GM19452 (cell line): ENCODE results near the gene KLK11.
"Not testable (repeated sequence)": the region's sequence is repeated elsewhere in the genome, so short reads cannot be mapped to it uniquely, and the experiment has no call there.

Source experiments
- ATAC-seq: cut with Tn5 transposase; IDR thresholded peaks from one replicate; pipeline ENCODE4 v1.9.1; 2021; ENCODE audit not compliant: unreplicated experiment

The KLK11 gene

DNA sequence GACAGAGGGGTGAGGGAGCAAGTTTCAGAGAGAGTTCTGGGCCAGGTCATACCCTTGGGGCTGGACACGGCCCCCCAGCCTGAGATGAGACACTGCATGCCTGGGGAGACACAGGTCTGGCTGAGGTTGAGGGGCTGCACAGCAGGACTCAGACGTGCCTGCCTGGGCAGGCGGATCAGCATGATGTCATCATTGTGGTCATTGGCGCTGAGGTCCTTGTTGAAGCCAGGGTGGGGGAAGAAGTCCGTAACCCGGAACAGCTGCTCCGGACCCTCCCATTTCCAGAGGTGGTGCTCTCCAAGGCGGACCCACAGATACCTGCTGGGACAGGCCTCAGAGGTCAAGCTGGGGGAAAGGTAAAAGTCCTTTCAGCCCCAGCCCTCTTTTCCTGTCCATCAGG lies 20.0 kb downstream of the KLK11 start:
- ATAC-seq: no peak

DNA sequence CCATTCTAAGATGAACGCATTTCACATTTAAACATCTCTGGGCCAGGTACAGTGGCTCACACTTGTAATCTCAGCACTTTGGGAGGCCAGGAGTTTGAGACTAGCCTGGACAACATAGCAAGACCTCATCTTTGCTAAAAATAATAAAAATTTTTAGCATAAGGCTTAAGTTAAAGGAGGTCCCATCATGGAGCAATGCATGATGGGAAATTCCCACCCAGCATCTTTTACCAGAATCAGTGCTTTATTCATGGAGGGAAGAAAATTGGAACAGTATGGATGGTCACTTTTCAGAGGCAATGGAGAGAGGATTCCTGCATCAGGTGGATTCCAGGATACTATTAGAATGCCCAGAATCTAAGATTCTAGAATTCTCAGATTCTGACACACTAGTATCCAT lies 21.2 kb downstream of the KLK11 start:
- ATAC-seq: no peak

DNA sequence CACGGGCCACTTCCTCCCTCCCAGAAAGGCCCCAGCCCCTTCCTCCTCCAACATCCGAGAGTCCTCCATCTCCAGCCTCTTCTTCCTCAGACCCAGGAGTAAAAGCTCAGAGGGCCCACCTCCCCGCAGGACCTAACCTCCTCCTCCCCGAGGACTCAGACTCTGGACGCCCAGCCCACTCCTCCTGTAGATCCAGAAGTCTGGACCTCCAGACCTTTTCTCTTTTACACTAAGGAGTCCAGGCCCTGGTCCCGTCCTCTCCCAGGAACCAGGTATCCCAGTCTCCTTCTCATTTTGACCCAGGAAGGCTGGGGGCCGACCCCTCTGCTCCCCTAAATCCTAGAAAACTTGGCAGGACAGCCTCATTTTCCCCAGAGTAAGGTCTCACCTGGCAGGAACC lies 23.1 kb downstream of the KLK11 start:
- no peak for ATAC-seq

DNA sequence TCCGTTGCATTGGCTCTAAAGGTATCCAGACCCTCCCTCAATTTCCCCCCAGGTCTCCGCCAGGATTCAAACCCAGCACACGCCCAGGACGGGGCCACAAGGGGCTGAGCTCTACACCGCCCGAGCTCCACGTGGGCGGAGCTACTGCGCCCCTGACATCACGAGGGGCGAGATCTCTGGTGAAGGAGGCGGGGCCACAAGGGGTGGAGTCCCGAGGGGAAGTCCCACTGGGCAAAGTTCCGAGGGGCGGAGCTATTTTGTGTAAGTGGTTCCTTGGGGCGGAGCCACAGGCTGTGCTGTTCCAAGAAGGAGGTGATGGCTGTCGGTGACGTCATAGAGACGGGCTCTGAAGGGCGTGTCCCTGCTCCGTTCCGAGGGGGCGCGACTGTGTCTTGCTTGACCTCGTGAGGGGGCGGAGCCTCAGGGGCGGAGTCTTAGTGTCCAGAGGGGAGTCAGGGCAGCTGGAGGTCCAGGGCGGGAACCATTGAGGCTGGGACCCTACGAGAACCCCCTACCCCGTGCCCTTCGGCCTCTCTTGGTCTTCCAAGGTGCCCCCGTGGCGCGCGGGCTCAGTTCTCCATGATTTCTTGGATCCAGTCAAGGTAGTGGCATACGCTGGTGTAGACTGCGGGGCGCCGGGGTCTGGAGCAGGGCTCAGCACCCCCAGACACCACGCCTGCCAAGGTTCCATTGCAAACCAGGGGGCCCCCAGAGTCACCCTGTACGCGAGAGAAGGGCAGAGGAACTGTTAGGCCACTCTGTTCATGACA lies 23.7 kb downstream of the KLK11 start:
- no peak for ATAC-seq

DNA sequence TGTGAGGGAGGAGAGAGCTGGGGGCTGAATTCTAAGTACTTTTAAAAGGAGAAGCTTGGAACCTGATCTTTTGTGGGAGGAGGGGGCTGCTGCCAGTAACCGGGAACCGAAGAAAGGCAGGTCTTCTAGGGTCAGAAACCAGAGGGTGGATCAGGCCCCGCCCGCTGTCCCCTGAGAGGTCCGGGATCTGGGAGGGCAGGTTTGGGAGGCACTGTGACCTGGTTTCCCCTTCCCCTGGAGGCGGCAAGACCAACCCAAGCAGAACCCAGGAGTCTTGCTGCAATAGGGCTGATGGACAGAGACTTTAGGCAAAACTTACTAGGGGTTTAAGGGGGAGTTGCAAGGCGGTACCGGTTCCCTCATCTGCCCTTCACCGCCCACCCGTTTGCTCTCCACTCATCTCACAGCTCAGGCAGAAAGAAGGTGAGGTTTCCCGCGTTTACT lies 24.3 kb downstream of the KLK11 start:
- no peak for ATAC-seq

DNA sequence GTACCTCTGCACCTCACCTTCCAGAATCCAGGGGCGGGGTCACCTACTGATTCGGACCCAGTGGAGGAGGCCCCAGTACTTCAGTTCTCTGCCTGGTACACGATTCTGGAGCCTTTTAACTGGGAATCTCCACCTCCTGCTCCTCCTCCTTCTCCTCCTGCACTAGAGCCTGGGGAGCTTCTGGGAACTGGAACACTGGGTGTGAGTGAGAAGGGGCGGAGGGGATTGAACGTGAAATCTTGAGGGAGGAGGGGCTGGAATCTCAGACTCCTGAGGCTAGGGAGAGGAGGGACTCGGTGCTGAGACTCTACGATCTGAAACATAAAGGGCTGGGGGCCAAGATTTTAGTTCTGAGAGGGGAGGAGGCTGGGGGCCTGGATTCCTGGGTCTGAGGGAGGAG lies 24.9 kb downstream of the KLK11 start, which contains the start of gene KLK8:
Gene KLK8 (minus strand): TSS at position 90 of the 400 bp plus-strand sequence. CDS start 437 bp downstream, outside the sequence.
- ATAC-seq: no peak

DNA sequence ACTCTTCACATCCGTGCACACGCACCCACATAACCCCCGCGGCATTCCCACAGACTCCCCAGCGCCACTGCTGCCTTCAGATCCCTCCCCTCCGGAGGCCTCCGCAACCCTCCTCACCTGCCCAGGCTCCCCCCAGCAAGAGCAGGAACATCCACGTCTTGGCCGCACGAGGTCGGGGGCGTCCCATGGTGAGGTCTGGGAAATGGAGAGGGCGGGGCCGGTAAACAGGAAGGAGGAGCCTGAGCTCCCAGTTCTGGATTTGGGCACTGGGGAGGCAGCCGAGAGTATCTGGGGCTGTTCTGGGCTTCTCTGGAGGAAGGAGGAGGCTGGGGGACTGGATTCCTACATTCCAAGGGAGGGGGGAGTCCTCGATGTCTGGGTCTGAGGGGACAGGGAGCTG lies 25.4 kb downstream of the KLK11 start:
- ATAC-seq: no peak

DNA sequence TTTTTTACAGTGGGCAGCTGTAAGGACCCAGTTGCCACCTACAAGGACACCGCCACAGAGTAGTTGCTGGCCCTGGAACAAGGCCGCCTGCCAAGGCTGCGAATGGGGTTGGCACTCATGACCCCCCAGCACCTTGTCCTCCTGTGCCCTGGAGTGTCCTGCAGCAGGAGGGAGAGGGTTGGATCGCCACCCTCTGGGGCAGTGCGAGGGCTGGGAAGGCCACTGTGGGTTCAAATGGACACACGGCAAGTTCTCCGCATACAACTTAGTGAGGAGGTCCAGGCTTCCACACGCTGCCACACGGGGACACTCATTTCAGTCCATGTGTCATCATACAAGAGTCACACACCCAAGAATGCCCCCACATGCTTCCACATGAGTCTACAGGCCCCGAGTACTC lies 26.0 kb downstream of the KLK11 start:
- ATAC-seq: no peak

DNA sequence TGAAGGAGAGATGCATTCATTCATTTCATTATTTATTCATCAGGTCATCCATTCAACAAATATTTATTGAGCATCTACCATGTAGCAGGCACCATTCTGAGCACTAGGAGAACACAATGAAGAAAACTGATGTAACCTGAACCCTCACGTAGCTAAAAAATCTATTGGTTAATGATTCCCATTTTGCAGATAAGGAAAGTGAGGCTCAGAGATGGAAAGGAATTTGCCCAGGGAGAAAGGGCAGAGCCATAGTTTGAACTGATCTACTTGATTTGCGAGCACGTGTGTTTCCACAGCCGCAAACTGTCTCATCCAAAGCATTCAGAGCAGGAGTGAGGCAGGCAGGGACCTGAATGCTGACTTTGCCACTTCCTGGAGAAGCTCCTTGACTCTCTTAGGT lies 27.7 kb downstream of the KLK11 start:
- no peak for ATAC-seq

DNA sequence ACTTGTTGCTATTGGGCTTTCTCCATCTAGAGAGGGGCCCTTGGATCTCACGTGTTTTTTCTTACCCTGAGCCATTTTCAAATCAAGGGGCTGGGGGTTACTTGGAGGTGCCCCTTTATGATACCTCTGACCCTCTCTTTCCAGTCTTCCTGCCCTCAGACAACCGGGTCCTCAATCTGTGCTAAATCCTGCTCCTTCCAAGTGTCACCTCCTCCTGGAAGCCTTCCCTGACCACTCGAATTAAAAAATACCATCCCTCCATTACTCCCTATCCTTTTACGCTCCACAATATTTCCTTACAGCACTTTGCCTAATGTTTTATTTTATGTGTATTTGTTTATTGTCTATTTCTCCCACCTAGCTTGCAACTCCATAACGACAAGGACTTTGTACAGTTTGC lies 28.4 kb downstream of the KLK11 start:
- no peak for ATAC-seq

DNA sequence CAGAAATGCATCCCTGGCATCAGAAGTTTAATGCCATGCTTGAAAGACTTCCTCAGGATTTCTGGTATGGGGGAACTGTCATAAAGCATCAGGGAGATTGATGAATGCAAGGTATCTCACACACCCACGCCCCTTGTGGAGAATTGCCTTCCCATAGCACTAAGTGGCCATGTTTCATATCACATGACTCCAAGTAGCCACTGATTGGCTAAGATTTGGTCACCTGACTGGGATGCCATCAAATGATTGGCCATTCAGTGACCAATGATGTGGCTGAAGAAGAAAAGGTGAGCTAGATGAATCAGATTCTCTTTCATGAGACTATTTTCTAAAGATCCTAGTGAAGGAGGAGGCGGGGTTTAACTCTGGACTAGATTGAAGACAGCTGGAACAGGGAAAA lies 32.3 kb downstream of the KLK11 start:
- ATAC-seq: no peak

DNA sequence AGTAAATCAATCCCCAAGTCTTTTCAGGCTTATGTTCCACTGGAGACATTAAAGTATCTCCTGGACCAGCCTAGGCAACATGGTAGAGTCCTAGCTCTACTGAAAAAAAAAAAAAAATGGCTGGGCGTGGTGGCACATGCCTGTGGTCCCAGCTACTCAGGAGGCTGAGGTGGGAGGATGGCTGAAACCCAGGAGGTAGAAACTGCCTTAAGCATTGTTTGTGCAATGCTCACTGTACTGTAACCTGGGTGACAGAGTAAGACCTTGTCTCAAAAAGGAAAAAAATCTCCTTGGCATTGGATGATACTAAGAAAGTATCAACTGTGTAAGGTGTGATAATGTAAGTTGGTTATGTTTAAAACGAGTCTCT lies 33.8 kb downstream of the KLK11 start:
- no peak for ATAC-seq

DNA sequence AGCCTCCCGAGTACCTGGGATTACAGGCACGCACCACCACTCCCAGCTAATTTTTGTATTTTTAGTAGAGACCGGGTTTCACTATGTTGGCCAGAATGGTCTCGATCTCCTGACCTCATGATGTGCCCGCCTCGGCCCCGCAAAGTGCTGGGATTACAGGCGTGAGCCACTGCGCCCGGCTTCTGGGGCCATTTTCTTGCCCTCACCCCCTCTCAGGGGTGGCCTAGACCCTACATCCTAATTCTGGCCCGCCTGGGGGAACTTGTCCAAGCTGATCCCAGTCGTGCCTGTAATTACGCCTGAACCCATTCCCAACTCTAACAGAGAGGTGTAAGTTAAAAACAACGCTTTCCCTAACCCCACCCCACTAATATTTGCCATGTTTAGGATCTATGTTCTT lies 42.0 kb downstream of the KLK11 start:
- not testable (repeated sequence) for ATAC-seq

DNA sequence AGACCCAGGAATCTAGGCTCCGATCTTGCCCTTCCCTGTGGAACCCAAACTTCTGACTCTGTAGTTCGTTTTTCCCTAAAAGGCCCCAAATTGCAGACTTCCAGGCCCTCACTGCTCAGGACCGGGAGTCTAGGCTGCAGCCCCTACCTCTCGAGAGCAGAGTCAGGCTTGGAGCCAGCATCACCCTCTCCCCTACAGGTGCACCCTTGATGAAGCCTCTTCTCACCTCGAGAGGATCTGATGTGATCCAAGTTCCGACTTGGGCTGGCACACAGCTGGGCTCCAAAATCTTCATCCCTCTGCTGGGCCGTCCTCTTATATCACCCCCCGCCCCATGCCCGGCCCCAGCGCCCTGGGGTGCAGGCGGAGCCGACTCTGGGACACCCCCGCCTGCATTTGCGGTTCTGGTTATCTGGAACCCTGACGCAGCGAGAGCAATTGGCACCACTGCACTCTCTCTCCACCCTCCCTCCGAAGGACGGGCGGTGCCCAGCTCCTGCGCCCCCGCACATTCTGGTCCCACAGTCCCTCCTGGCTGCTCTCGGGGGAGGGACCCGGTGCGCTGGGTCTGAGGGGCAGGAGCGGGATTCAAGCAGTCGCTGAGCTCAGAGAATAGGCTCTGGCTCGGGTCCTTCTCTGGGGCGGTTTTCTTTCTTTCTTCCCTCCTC lies 42.7 kb downstream of the KLK11 start, which contains the start of gene KLK7:
Gene KLK7 (minus strand): TSS at position 293 of the 668 bp plus-strand sequence. CDS start 1,518 bp downstream, outside the sequence.
- no peak for ATAC-seq

DNA sequence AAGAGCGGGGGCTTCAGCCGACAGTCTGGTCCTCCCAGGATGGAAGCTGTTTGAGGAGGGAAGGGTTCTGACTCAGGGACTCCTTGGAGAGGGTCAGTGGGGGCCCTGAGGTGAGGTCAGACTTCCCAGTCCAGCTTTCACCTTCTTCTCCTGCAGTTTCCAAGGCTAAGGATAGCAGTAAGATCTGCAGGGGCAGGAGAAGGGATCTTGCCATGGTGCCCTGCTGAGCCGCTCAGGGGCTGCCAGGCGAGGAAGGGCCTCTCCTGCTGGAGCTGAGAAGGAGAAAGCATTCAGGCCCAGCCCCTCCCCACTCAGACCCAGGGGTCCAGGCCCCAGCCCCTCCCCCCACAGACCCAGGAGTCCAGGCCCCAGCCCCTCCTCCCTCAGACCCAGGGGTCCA lies 44.2 kb downstream of the KLK11 start:
- no peak for ATAC-seq

DNA sequence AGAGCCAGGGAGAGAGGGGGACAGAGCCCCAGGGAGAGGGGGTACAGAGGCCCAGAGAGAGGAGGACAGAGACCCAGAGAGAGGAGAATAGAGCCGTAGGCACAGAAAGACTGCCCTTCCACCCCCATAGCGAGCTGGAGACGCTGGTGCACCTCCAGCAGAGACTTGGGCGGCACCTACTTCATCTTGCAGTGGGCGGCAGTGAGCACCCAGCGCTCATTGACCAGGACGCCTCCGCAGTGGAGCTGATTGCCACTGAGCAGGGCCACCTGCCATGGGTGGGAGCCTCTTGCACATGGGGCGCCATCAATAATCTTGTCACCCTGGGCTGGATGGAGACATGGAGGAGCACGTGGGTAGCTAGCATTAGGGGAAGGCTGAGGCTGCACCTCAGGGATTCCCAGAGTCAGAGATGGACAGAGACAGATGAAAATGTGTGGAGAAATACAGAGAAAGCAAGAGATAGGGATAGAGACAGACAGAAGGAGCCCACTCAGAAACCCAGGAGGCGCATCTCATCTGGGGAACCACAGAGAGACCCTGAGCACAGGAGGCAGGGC lies 44.7 kb downstream of the KLK11 start:
- no peak for ATAC-seq

DNA sequence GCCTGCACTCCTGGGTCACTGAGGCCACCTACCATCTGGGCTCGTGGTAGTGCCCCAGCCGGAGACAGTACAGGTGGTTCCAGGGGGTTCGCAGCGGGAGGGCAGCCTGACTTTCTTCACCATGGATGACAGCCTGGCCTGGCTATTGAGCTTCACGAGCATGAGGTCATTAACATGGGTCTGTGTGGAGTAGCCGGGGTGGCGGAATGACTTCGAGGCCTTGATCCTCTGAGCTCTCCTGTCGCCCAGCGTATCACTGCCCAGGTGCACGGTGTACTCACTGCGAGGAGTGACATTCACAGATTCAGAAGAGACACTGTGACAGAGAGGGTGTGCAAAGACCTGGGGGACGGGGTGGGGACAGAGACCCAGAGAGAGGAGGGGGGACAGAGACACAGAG lies 46.2 kb downstream of the KLK11 start:
- no peak for ATAC-seq

DNA sequence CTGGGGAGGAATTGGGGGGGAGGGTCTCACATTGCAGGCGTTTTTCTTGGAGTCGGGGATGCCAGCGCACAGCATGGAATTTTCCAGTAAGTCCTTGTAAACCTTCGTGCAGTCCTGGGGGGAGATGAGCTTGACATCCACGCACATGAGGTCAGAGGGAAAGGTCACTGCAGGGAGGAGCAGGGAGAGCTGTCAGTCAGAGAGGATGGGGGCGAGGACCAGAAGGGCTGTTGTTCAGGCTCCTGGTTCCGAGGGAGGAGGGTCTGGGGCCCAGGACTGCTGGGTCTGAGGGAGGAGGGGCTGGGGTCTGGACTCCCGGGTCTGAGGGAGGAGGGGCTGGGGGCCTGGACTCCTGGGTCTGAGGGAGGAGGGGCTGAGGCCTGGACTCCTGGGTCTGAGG lies 46.7 kb downstream of the KLK11 start:
- no peak for ATAC-seq

DNA sequence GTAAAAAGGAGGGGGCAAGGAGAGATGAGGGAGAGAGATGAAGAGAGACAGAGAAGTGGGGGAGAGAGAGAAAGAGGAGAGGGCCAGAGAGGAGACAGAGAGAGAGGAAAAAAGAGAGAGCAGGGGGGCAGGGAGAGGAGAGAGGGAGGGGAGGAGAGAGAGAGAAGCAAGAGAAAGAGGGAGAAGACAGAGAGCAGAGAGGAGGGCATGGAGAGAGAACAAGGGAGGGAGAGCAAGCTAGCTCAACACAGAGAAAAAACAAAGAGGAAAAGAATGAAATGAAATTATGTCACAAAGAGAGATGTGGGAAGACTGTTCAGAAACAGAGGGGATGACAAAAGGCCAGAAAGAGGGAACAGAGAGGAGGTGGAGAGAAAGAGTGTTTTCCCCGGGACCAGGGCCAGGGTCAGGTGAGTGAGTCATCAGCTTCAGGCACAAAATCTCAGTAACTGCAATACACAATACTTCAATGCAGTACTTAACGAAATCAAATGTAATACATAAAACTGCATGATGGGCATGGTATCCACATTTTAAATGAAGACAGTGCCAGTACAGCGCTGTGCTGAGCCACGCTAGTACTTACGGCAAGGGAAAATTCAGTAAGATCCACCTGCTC lies 47.5 kb downstream of the KLK11 start:
- no peak for ATAC-seq

DNA sequence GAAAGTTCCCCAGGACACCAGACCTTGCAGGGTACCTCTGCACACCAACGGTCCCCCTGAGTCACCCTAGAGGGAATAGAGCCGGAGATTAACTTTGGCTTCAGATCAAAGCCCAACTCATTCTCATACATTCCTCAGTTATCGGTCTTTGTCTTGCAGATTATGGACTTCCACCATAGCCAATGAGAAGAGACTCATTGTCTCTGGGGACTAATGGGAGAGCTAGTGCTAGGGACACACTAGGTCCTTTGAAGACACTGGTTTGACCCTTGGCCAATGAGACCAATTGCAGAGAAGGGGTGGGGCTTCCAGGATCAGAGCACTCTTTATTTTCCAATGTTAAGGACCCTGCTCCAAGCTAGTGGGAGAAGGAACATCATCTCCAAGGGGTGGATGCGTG lies 48.8 kb downstream of the KLK11 start:
- no peak for ATAC-seq

DNA sequence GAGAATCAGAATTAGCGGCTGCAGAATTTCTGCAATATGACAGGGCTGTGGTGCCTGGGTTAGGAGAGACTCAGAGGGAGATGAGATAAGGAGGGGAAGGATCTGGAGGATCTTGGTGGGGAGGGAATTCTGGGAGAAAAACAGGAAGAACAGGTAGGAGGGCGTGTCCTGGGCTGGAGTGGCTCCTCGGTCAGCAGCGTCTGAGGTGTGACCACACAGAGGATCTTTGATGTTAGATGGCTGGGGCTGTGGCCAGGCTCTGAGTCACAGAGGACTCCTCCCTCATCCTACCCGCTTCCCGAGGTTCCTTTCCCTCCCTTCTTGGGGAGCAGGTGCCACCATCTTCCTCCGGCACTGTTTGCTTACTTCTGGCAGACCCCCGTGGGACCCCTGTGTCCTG lies 50.6 kb downstream of the KLK11 start:
- ATAC-seq: no peak
